Choroid plexus epithelial cell (primary cell): ENCODE data around the gene PTPN14.

Experiments used
- DNase-seq: peaks from one replicate; pipeline ENCODE4 v3.0.0-alpha.2; 2010; ENCODE audit warnings: low read depth
- H3K4me3 ChIP-seq: 2 replicates; pipeline ENCODE4 v1.5.1; 2011; ENCODE audit warnings: low read depth, mild to moderate bottlenecking, control low read depth, low read length, moderate library complexity
- TF ChIP-seq, protein P1 (sequence below): conservative IDR thresholded peaks from 2 replicates; pipeline ENCODE4 v1.5.1; 2011; ENCODE audit warnings: low read depth, mild to moderate bottlenecking, control low read depth, inconsistent platforms, low read length, moderate library complexity

PTPN14 gene

GRCh38 chr1:214447557-214447871 is 103.9 kb downstream of the PTPN14 start:
- no peak overlapping the region for H3K4me3 ChIP-seq
- no peak for DNase-seq
- TF ChIP-seq, protein P1, sequence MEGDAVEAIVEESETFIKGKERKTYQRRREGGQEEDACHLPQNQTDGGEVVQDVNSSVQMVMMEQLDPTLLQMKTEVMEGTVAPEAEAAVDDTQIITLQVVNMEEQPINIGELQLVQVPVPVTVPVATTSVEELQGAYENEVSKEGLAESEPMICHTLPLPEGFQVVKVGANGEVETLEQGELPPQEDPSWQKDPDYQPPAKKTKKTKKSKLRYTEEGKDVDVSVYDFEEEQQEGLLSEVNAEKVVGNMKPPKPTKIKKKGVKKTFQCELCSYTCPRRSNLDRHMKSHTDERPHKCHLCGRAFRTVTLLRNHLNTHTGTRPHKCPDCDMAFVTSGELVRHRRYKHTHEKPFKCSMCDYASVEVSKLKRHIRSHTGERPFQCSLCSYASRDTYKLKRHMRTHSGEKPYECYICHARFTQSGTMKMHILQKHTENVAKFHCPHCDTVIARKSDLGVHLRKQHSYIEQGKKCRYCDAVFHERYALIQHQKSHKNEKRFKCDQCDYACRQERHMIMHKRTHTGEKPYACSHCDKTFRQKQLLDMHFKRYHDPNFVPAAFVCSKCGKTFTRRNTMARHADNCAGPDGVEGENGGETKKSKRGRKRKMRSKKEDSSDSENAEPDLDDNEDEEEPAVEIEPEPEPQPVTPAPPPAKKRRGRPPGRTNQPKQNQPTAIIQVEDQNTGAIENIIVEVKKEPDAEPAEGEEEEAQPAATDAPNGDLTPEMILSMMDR: no peak

GRCh38 chr1:214446772-214447556 is 104.4 kb downstream of the PTPN14 start:
- DNase-seq: peak; percentile 84
- TF ChIP-seq, protein P1: no peak
- no peak overlapping the region for H3K4me3 ChIP-seq

GRCh38 chr1:214445831-214446614 is 105.4 kb downstream of the PTPN14 start:
- DNase-seq: peak; percentile 66
- no peak overlapping the region for H3K4me3 ChIP-seq
- TF ChIP-seq, protein P1: no peak

DNA sequence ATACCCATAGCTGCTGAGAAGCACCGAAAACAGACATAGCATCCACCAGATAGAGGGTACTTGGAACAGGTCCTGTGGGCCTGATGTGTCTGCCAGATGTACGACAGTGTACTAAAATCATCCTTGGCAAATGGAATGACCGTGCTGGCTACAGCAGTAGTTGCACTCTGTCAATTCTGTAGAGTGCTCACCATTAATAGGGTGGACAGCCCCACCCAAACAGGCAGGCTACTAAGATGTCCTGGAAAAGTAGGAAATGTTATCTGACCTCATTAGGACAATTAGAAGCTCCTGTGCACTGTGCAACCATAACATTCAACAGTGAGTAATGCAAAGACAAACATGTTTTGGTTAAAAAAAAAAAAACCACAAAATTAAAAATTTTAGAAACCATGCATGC is 106.2 kb downstream of the PTPN14 start:
- TF ChIP-seq, protein P1: no peak

GRCh38 chr1:214444182-214444939 is 107.0 kb downstream of the PTPN14 start:
- H3K4me3 ChIP-seq: no peak overlapping the region
- DNase-seq: no peak
- TF ChIP-seq, protein P1: no peak

More for the DNA sequence above, 106.2 kb downstream of the PTPN14 start:
- DNase-seq: no peak
- no peak overlapping the region for H3K4me3 ChIP-seq

DNA sequence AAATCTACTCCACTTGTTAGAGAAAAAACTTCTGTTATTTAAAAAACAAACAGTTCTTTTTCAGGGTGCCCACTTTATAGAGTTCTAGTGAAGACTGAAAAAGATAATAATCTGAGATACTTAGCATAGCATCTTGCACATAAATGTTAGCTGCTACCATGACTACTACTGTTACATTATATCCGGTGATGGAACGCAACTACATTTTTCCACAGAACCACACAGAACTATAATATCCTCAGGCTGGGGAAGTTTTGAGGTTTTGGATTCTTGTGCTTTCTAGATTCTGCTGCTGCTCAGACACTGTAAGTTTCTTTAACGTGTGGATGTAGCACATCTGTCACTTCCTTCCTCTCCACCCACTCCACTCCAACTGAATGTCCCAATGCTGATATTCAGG is 110.3 kb downstream of the PTPN14 start:
- TF ChIP-seq, protein P1: no peak
- DNase-seq: peak; percentile 50
- H3K4me3 ChIP-seq: no peak overlapping the region
